SIG-M5 treated with dmso at 0.1 percent for 504 hours (cell line): ENCODE results near the gene TMCO4.
"Not testable (repeated sequence)": the region's sequence is repeated elsewhere in the genome, so short reads cannot be mapped to it uniquely, and the experiment has no call there.

Experiments used
- DNase-seq: peaks from one replicate; lab custom pipeline; 2025; ENCODE audit not compliant: unreplicated experiment; lab: John Stamatoyannopoulos, UW

Gene TMCO4

DNA sequence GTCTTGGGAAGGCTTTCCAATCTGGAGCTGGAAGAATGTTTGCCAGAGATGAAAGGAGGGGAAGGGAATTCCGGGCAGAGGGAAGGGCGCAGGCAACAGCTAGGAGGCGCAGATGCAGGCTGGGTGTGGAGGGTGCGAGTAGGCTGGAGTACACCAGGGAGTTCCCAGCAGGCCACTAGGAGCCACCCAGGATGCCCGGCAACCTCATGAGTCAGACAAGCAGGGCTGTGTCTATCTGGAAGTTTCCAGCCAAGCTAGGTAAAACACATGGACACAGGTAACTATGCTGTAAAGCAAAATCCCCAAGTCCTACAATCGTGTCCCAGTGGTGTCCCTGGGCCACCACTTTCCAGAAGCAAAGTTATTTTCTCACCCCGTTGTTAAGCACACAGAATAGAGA lies 156.6 kb downstream of the TMCO4 start:
- DNase-seq, result peak; percentile 30

DNA sequence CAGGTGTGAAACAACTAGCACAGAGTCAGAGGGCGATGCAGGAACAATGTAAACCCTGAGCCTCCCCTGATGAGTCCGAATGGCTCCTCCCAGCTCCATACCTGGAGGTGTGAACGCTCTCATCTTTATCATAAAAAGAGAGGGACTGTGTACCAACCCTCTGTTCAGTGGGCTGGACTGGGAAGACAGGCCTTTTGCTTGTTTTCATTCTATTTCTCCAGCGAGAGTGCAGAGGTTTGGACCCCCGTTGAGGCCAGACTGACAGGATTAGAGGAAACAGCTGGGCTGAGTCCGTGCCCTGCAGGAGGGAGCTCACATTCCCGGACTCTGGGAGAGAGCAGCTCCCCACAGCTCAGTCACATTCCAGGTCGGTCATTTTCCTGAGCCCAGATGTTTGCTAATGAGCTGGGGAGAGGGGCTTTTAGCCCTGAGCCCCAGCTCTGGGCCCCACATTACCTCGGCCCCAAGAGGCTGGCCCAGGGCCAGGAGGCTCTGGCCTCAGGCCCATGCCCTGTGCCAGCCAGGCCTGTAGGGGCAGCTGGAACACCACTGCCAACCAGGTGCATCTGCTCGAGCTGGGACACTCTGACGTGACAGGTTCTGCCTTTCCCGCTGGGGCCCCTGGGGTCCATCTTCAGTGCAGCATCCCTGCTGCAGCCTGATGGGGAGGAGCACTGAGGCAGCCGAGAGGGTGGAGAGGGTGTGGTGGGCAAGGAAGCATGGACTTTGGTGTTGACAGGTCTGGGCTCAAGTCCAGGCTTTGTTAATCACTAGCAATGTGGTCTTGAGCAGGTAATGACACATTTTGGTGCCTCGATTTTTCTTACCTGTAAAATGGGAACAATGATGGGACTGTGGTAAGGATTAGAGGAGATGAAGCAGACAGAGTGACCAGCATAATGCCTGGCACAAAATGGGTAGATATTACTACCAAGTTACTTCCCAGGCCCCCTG lies 159.1 kb downstream of the TMCO4 start:
- DNase-seq, result no peak

DNA sequence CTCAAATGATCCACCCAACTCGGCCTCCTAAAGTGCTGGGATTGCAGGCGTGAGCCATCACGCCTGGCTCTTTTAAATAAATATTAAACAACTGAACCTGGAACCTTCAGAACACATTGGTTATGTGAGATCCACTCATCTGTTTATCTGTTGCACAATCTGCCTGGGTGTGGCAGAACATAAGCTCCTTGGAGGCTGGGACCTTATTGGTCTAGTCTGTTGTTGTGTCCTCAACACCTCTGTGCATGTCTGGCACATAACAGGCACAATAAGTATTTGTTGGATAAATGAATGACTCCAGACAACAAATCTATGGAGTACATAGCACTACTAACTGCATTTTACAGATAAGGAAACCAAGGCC lies 159.7 kb downstream of the TMCO4 start:
- no peak for DNase-seq

- not testable (repeated sequence) for DNase-seq
These were observed 160.5 kb downstream of the TMCO4 start for GRCh38 chr1:19639228-19639627.

- no peak for DNase-seq
These were observed 162.1 kb downstream of the TMCO4 start for GRCh38 chr1:19637606-19638005.

- not testable (repeated sequence) for DNase-seq
These were observed 163.0 kb downstream of the TMCO4 start for GRCh38 chr1:19636749-19637148.

GRCh38 chr1:19636065-19636464 lies 163.7 kb downstream of the TMCO4 start:
- no peak for DNase-seq

GRCh38 chr1:19635646-19636045 lies 164.1 kb downstream of the TMCO4 start:
- DNase-seq, result no peak

GRCh38 chr1:19635064-19635463 lies 164.7 kb downstream of the TMCO4 start:
- DNase-seq, result not testable (repeated sequence)

DNA sequence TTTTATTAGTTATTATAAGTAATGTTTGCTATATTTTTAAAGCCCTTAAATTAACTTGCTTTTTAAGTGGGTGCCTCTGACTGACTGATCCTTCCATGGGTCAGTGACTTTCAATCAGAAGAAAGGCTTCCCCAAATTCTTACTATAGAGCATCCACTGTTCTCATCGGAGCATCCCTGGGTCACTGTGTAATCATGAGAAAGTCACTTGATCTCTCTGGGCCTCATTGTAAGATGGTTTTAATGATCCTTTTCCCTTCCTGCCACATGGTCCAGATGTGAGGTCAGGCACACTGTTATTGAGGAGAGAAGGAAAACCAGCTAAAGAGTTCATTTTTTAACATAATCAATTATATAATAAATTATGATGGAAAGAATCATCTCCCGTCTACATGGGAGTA lies 166.6 kb downstream of the TMCO4 start:
- DNase-seq, result no peak
